Activated naive CD8-positive, alpha-beta T cell treated with anti-CD3 and anti-CD28 coated beads, Interleukin-2, amount 10 ng/mL, durations not matched to agents 7 days and 5 days (primary cell): ENCODE data around the gene ALDH16A1. TPM values are rescaled to one million over a fixed set of nuclear protein-coding genes. Genes with fewer than 3 reads are reported as not detected.
A peak's percentile ranks its signal among the peaks of the same experiment; 100 is the strongest.
"Not testable (repeated sequence)": the region's sequence is repeated elsewhere in the genome, so short reads cannot be mapped to it uniquely, and the experiment has no call there.

Experiments
- ATAC-seq: fragments of 150-1000 bp; cut with Tn5 transposase; one replicate; pipeline ENCODE4 v1.10.0; 2021; ENCODE audit warnings: low read depth, moderate library complexity
- POLR2A ChIA-PET: fragments of 350-600 bp; sonication (Branson Sonifier 250); formaldehyde crosslinking; loops from one replicate; lab custom pipeline; 2021; ENCODE audit warnings: antibody characterized with exemption; lab: Charles Lee
- DNase-seq: peaks from one replicate; pipeline ENCODE4 v3.0.0; 2021
- H3K27ac Mint-ChIP-seq: one replicate; pipeline ENCODE4 v1.8.0; 2022; ENCODE audit warnings: mild to moderate bottlenecking, mixed read lengths
- H3K27me3 Mint-ChIP-seq: one replicate; pipeline ENCODE4 v1.8.0; 2022; ENCODE audit warnings: mild to moderate bottlenecking, moderate library complexity, mixed read lengths
- H3K36me3 Mint-ChIP-seq: one replicate; pipeline ENCODE4 v1.8.0; 2021; ENCODE audit warnings: mild to moderate bottlenecking, mixed read lengths
- H3K4me1 Mint-ChIP-seq: one replicate; pipeline ENCODE4 v1.8.0; 2021; ENCODE audit warnings: mixed read lengths
- H3K4me3 Mint-ChIP-seq: one replicate; pipeline ENCODE4 v1.8.0; 2022; ENCODE audit warnings: mild to moderate bottlenecking, moderate library complexity, mixed read lengths
- H3K9me3 Mint-ChIP-seq: one replicate; pipeline ENCODE4 v1.8.0; 2021; ENCODE audit warnings: mixed read lengths
- total RNA-seq, 2 experiments: library from RNA; stranded (reverse); gene quantifications; one replicate each; pipeline ENCODE4 v1.2.3, GENCODE V29; 2021

Gene ALDH16A1
- total RNA-seq, 2 experiments from 2014 or later: 41.8 to 42.9 TPM

- Mint-ChIP-seq H3K4me1 (peaks cover 37% of the 10 kb centered on the region), H3K9me3 (no peaks in the 10 kb centered on the region), H3K4me3 (no peak overlapping the region), H3K27ac (peak overlapping the region; percentile 18), H3K36me3 (peaks cover 21% of the 10 kb centered on the region), H3K27me3 (no peaks in the 10 kb centered on the region)
- POLR2A ChIA-PET: interaction anchor here (0.5 to 0.7 kb wide), 2 partner anchors 53 to 420 kb away, joined by 3 read pairs; no protein-coding TSS in a partner anchor
- DNase-seq (no peak), ATAC-seq (no peak)
Observed at GRCh38 chr19:49448432-49448786, 4.6 kb upstream of the ALDH16A1 start.

- Mint-ChIP-seq H3K4me3 (peak overlapping the region; percentile 100), H3K4me1 (peaks cover 32% of the 10 kb centered on the region), H3K27me3 (no peaks in the 10 kb centered on the region), H3K27ac (peak overlapping the region; percentile 100), H3K36me3 (peaks cover 20% of the 10 kb centered on the region), H3K9me3 (no peaks in the 10 kb centered on the region)
- DNase-seq: no peak
- no peak for ATAC-seq
- POLR2A ChIA-PET: interaction anchor here (0.7 to 2.3 kb wide), 5 partner anchors 25 to 436 kb away, joined by 3 to 15 read pairs (median 3); no protein-coding TSS in a partner anchor
Observed at GRCh38 chr19:49450405-49450804, 2.6 kb upstream of the ALDH16A1 start.

GRCh38 chr19:49451430-49452181 is 1.4 kb upstream of the ALDH16A1 start, which contains the start of gene PIH1D1:
PIH1D1 (minus strand) TSS chr19:49451814; CDS start chr19:49451574, 240 bp downstream.
- H3K9me3 Mint-ChIP-seq: no peaks in the 10 kb centered on the region
- peak within 1 kb of the TSS; percentile 100 for H3K4me3 Mint-ChIP-seq
- H3K27me3 Mint-ChIP-seq: no peaks in the 10 kb centered on the region
- H3K36me3 Mint-ChIP-seq: peaks cover 22% of the 10 kb centered on the region
- peaks cover 32% of the 10 kb centered on the region for H3K4me1 Mint-ChIP-seq
- peak within 1 kb of the TSS; percentile 100 for H3K27ac Mint-ChIP-seq
- POLR2A ChIA-PET: interaction anchor here (0.6 to 5.1 kb wide), 16 partner anchors 9 to 453 kb away, joined by 3 to 128 read pairs (median 4); partner anchors contain the start of genes FLT3LG and KASH5
- ATAC-seq (peak; percentile 59), DNase-seq (peak; percentile 87)

- DNase-seq (no peak), ATAC-seq (peak; percentile 1)
- Mint-ChIP-seq H3K36me3 (peaks cover 19% of the 10 kb centered on the region), H3K4me3 (peak overlapping the region; percentile 100), H3K9me3 (no peaks in the 10 kb centered on the region), H3K4me1 (peaks cover 32% of the 10 kb centered on the region), H3K27me3 (no peaks in the 10 kb centered on the region), H3K27ac (peak overlapping the region; percentile 100)
- POLR2A ChIA-PET: interaction anchor here (0.5 to 5.1 kb wide), 19 partner anchors 9 to 1299 kb away, joined by 3 to 128 read pairs (median 4); partner anchors contain the start of genes FLT3LG, NOSIP, PRMT1 and PRRG2
Observed at GRCh38 chr19:49453757-49454240, 774 bp downstream of the ALDH16A1 start.

- H3K4me3 Mint-ChIP-seq: no peak overlapping the region
- ATAC-seq: no peak
- DNase-seq: no peak
- H3K4me1 Mint-ChIP-seq: peaks cover 25% of the 10 kb centered on the region
- no peaks in the 10 kb centered on the region for H3K27me3 Mint-ChIP-seq
- peaks cover 19% of the 10 kb centered on the region for H3K36me3 Mint-ChIP-seq
- peak overlapping the region; percentile 42 for H3K27ac Mint-ChIP-seq
- POLR2A ChIA-PET: interaction anchor here (1.5 to 5.1 kb wide), 2 partner anchors 9 to 15 kb away, joined by 3 to 128 read pairs; partner anchors contain the start of gene FLT3LG
- H3K9me3 Mint-ChIP-seq: no peaks in the 10 kb centered on the region
Observed at GRCh38 chr19:49455773-49456172, 2.7 kb downstream of the ALDH16A1 start.

- H3K4me3 Mint-ChIP-seq: no peak overlapping the region
- ATAC-seq: no peak
- H3K27me3 Mint-ChIP-seq: no peaks in the 10 kb centered on the region
- H3K27ac Mint-ChIP-seq: no peak overlapping the region
- no peak for DNase-seq
- peaks cover 17% of the 10 kb centered on the region for H3K36me3 Mint-ChIP-seq
- H3K9me3 Mint-ChIP-seq: no peaks in the 10 kb centered on the region
- POLR2A ChIA-PET: interaction anchor here (1.5 kb wide), 1 partner anchor 9 kb away, joined by 3 read pairs; no protein-coding TSS in a partner anchor
- peaks cover 25% of the 10 kb centered on the region for H3K4me1 Mint-ChIP-seq
Observed at GRCh38 chr19:49456326-49456725, 3.3 kb downstream of the ALDH16A1 start.

GRCh38 chr19:49458567-49458903 is 5.5 kb downstream of the ALDH16A1 start:
- no peak for DNase-seq
- ATAC-seq: no peak
- POLR2A ChIA-PET: interaction anchor here (1.8 kb wide), 1 partner anchor 10 kb away, joined by 4 read pairs; no protein-coding TSS in a partner anchor
- Mint-ChIP-seq H3K36me3 (peaks cover 15% of the 10 kb centered on the region), H3K4me1 (peaks cover 12% of the 10 kb centered on the region), H3K27me3 (no peaks in the 10 kb centered on the region), H3K27ac (no peak overlapping the region), H3K4me3 (no peak overlapping the region), H3K9me3 (no peaks in the 10 kb centered on the region)

- Mint-ChIP-seq H3K4me1 (peaks cover 6% of the 10 kb centered on the region), H3K36me3 (peaks cover 15% of the 10 kb centered on the region), H3K9me3 (no peaks in the 10 kb centered on the region), H3K27me3 (no peaks in the 10 kb centered on the region), H3K4me3 (no peak overlapping the region), H3K27ac (no peak overlapping the region)
- POLR2A ChIA-PET: interaction anchor here (1.8 kb wide), 1 partner anchor 10 kb away, joined by 4 read pairs; no protein-coding TSS in a partner anchor
- no peak for DNase-seq
- ATAC-seq: no peak
Observed at GRCh38 chr19:49459388-49459787, 6.4 kb downstream of the ALDH16A1 start.

- DNase-seq, H3K27ac Mint-ChIP-seq, H3K9me3 Mint-ChIP-seq, H3K4me3 Mint-ChIP-seq, H3K27me3 Mint-ChIP-seq, H3K4me1 Mint-ChIP-seq, POLR2A ChIA-PET, ATAC-seq: not testable (repeated sequence)
- peaks cover 12% of the 10 kb centered on the region for H3K36me3 Mint-ChIP-seq
Observed at GRCh38 chr19:49461130-49461529, 8.1 kb downstream of the ALDH16A1 start.

GRCh38 chr19:49461656-49462055 is 8.6 kb downstream of the ALDH16A1 start:
- POLR2A ChIA-PET: no interaction called here
- no peaks in the 10 kb centered on the region for H3K9me3 Mint-ChIP-seq
- peaks cover 11% of the 10 kb centered on the region for H3K36me3 Mint-ChIP-seq
- no peak overlapping the region for H3K27ac Mint-ChIP-seq
- DNase-seq (no peak), ATAC-seq (no peak)
- H3K4me3 Mint-ChIP-seq: no peak overlapping the region
- H3K27me3 Mint-ChIP-seq: no peaks in the 10 kb centered on the region
- H3K4me1 Mint-ChIP-seq: peaks cover 6% of the 10 kb centered on the region

- peaks cover 9% of the 10 kb centered on the region for H3K36me3 Mint-ChIP-seq
- peaks cover 4% of the 10 kb centered on the region for H3K4me1 Mint-ChIP-seq
- peak overlapping the region; percentile 63 for H3K27ac Mint-ChIP-seq
- no peak for ATAC-seq
- DNase-seq: no peak
- no peak overlapping the region for H3K4me3 Mint-ChIP-seq
- no peaks in the 10 kb centered on the region for H3K27me3 Mint-ChIP-seq
- H3K9me3 Mint-ChIP-seq: no peaks in the 10 kb centered on the region
- POLR2A ChIA-PET: no interaction called here
Observed at GRCh38 chr19:49462492-49462891, 9.5 kb downstream of the ALDH16A1 start.

- POLR2A ChIA-PET: interaction anchor here (1.4 to 3.0 kb wide), 2 partner anchors 10 to 13 kb away, joined by 3 to 15 read pairs; partner anchors contain the start of genes ALDH16A1 and PIH1D1
- Mint-ChIP-seq H3K9me3 (no peaks in the 10 kb centered on the region), H3K4me3 (no peak overlapping the region), H3K36me3 (peaks cover 11% of the 10 kb centered on the region), H3K27ac (no peak overlapping the region), H3K27me3 (no peaks in the 10 kb centered on the region), H3K4me1 (peaks cover 6% of the 10 kb centered on the region)
- ATAC-seq (no peak), DNase-seq (no peak)
Observed at GRCh38 chr19:49463960-49464740, 11.1 kb downstream of the ALDH16A1 start.

- POLR2A ChIA-PET: interaction anchor here (0.8 to 3.0 kb wide), 3 partner anchors 10 to 14 kb away, joined by 3 to 15 read pairs (median 3); partner anchors contain the start of genes ALDH16A1 and PIH1D1
- Mint-ChIP-seq H3K4me3 (no peak overlapping the region), H3K36me3 (peaks cover 8% of the 10 kb centered on the region), H3K27ac (no peak overlapping the region), H3K9me3 (no peaks in the 10 kb centered on the region), H3K27me3 (no peaks in the 10 kb centered on the region), H3K4me1 (peaks cover 18% of the 10 kb centered on the region)
- no peak for ATAC-seq
- DNase-seq: no peak
Observed at GRCh38 chr19:49465371-49465770, 12.3 kb downstream of the ALDH16A1 start.
